H1 (cell line): Measurements from ENCODE around the gene MAGEA8. TPM values are rescaled to one million over a fixed set of nuclear protein-coding genes. Genes with fewer than 3 reads are reported as not detected.

Experiments used
- CTCF ChIA-PET: fragments of 300-600 bp; sonication (Branson Sonifier 250); formaldehyde crosslinking; loops from one replicate; lab custom pipeline; 2021; ENCODE audit not compliant: partially characterized antibody; lab: Charles Lee
- POLR2A ChIA-PET: fragments of 300-600 bp; sonication (Branson Sonifier 250); formaldehyde crosslinking; loops from one replicate; lab custom pipeline; 2021; ENCODE audit warnings: inconsistent platforms; ENCODE audit not compliant: partially characterized antibody; lab: Charles Lee
- DNase-seq, 2 experiments: peaks; one replicate each; pipeline versions ENCODE4 v3.0.0 to v3.0.0-alpha.2; 2010 to 2022; ENCODE audit warnings: low spot score in 2 of 2, low read depth in 1 of 2, mixed read lengths in 1 of 2
- FAIRE-seq: peaks from 2 replicates; lab custom pipeline; 2011; peaks lifted over from hg19 to GRCh38; lab: Jason Lieb, UNC
- H2AFZ ChIP-seq: 2 replicates; pipeline ENCODE4 v1.8.1; 2012; ENCODE audit warnings: low read length, inconsistent platforms
- H2AK5ac ChIP-seq: 2 replicates; pipeline ENCODE4 v1.6.1; 2013; ENCODE audit warnings: low read depth, low read length
- H2BK120ac ChIP-seq: replicated peaks from 2 replicates; pipeline ENCODE3; 2013; ENCODE audit warnings: low read depth, low read length, inconsistent platforms
- H2BK12ac ChIP-seq: 2 replicates; pipeline ENCODE4 v1.6.1; 2013; ENCODE audit warnings: low read depth, low read length
- H2BK15ac ChIP-seq: 2 replicates; pipeline ENCODE4 v1.6.1; 2013; ENCODE audit warnings: low read length
- H2BK20ac ChIP-seq: 2 replicates; pipeline ENCODE4 v1.6.1; 2013; ENCODE audit warnings: low read length
- H2BK5ac ChIP-seq: 2 replicates; pipeline ENCODE4 v1.6.1; 2013; ENCODE audit warnings: low read depth, low read length
- H3K14ac ChIP-seq: 2 replicates; pipeline ENCODE4 v1.6.1; 2013; ENCODE audit warnings: inconsistent platforms; ENCODE audit not compliant: insufficient read length
- H3K18ac ChIP-seq: 2 replicates; pipeline ENCODE4 v1.6.1; 2013; ENCODE audit warnings: low read length; ENCODE audit errors: extremely low read depth
- H3K23ac ChIP-seq: 2 replicates; pipeline ENCODE4 v1.6.1; 2013; ENCODE audit warnings: inconsistent platforms; ENCODE audit not compliant: insufficient read length
- H3K23me2 ChIP-seq: 2 replicates; pipeline ENCODE4 v1.6.1; 2013; ENCODE audit warnings: low read depth, low read length
- H3K27ac ChIP-seq: 2 replicates; pipeline ENCODE4 v1.6.1; 2011; ENCODE audit warnings: low read depth, low read length, inconsistent platforms
- H3K27me3 ChIP-seq, 4 experiments: replicated peaks in 1 of 4; 1 replicate in 1 of 4; 2 replicates in 3 of 4; pipeline versions ENCODE4 v1.6.1 to v1.8.1; 2011 to 2013; ENCODE audit warnings: low read length in 3 of 4, mild to moderate bottlenecking in 3 of 4, inconsistent platforms in 2 of 4, mixed read lengths in 2 of 4, moderate library complexity in 1 of 4; ENCODE audit not compliant: control insufficient read depth in 3 of 4, insufficient read depth in 3 of 4; ENCODE audit errors: extremely low read depth in 1 of 4
- H3K36me3 ChIP-seq, 4 experiments: 2 replicates each; pipeline versions ENCODE4 v1.6.1 to v1.8.1; 2011 to 2013; ENCODE audit warnings: mild to moderate bottlenecking in 4 of 4, low read length in 3 of 4, moderate library complexity in 2 of 4, control low read depth in 1 of 4, inconsistent platforms in 1 of 4; ENCODE audit not compliant: insufficient read depth in 4 of 4, control insufficient read depth in 2 of 4
- H3K4ac ChIP-seq: replicated peaks from 2 replicates; pipeline ENCODE3; 2013; ENCODE audit warnings: low read length, low read depth, mixed read lengths, inconsistent platforms; ENCODE audit not compliant: insufficient read length
- H3K4me1 ChIP-seq, 4 experiments: replicated peaks in 1 of 4; 1 replicate in 1 of 4; 2 replicates in 3 of 4; pipeline versions ENCODE4 v1.6.1 to v1.8.1; 2011 to 2013; ENCODE audit warnings: low read length in 3 of 4, inconsistent platforms in 2 of 4, mixed read lengths in 1 of 4; ENCODE audit not compliant: insufficient read depth in 4 of 4, control insufficient read depth in 3 of 4
- H3K4me2 ChIP-seq, 2 experiments: 2 replicates each; pipeline versions ENCODE4 v1.6.1 to v1.8.1; 2011 to 2013; ENCODE audit warnings: low read depth in 2 of 2, low read length in 2 of 2, control low read depth in 1 of 2, inconsistent platforms in 1 of 2, mild to moderate bottlenecking in 1 of 2; ENCODE audit not compliant: insufficient read depth in 1 of 2
- H3K4me3 ChIP-seq, 4 experiments: fragments of 200-600, 300-600 bp in 1 of 4; sonication (generic), shearing (Covaris generic), sonication (Bioruptor Twin) in 1 of 4; 2 replicates each; pipeline versions ENCODE4 v1.5.1 to v1.8.1; 2011 to 2016; ENCODE audit warnings: low read length in 4 of 4, low read depth in 3 of 4, control low read depth in 2 of 4, inconsistent platforms in 2 of 4, mild to moderate bottlenecking in 2 of 4, mixed read lengths in 1 of 4, moderate library complexity in 1 of 4; ENCODE audit not compliant: insufficient read depth in 2 of 4; ENCODE audit errors: extremely low read depth in 1 of 4
- H3K56ac ChIP-seq: replicated peaks from 2 replicates; pipeline ENCODE3; 2013; ENCODE audit warnings: low read depth, mild to moderate bottlenecking, mixed read lengths, low read length, inconsistent platforms; ENCODE audit not compliant: insufficient read length
- H3K79me1 ChIP-seq: 2 replicates; pipeline ENCODE4 v1.6.1; 2013; ENCODE audit warnings: low read depth, low read length, control low read depth
- H3K79me2 ChIP-seq, 2 experiments: 2 replicates each; pipeline versions ENCODE4 v1.6.1 to v1.8.1; 2012 to 2013; ENCODE audit warnings: low read length in 2 of 2, mild to moderate bottlenecking in 2 of 2, inconsistent platforms in 1 of 2; ENCODE audit not compliant: insufficient read depth in 2 of 2, control insufficient read depth in 1 of 2
- H3K9ac ChIP-seq, 4 experiments: replicated peaks in 1 of 4; 1 replicate in 1 of 4; 2 replicates in 3 of 4; pipeline versions ENCODE4 v1.6.1 to v1.8.1; 2011 to 2013; ENCODE audit warnings: low read depth in 3 of 4, low read length in 3 of 4, control low read depth in 2 of 4, mild to moderate bottlenecking in 2 of 4, moderate library complexity in 2 of 4, inconsistent platforms in 1 of 4; ENCODE audit errors: extremely low read depth in 1 of 4
- H3K9me3 ChIP-seq, 2 experiments: 2 replicates each; pipeline versions ENCODE4 v1.6.1 to v1.8.1; 2012 to 2013; ENCODE audit warnings: mild to moderate bottlenecking in 2 of 2, moderate library complexity in 2 of 2, control low read depth in 1 of 2, inconsistent platforms in 1 of 2, low read depth in 1 of 2, low read length in 1 of 2, mixed read lengths in 1 of 2; ENCODE audit not compliant: insufficient read depth in 2 of 2
- H4K20me1 ChIP-seq, 2 experiments: replicated peaks in 1 of 2; 2 replicates each; pipeline versions ENCODE3 to v1.8.1; 2011 to 2013; ENCODE audit warnings: inconsistent platforms in 2 of 2, low read length in 2 of 2, mild to moderate bottlenecking in 1 of 2; ENCODE audit not compliant: insufficient read depth in 2 of 2, control insufficient read depth in 1 of 2
- H4K5ac ChIP-seq: 2 replicates; pipeline ENCODE4 v1.6.1; 2013; ENCODE audit warnings: low read length, low read depth, mixed read lengths, inconsistent platforms; ENCODE audit not compliant: insufficient read length
- H4K8ac ChIP-seq: 2 replicates; pipeline ENCODE4 v1.8.0; 2013; ENCODE audit warnings: mild to moderate bottlenecking, moderate library complexity, low read length, inconsistent platforms; ENCODE audit not compliant: insufficient read depth; ENCODE audit errors: extremely low read depth
- H4K91ac ChIP-seq: replicated peaks from 2 replicates; pipeline ENCODE3; 2013; ENCODE audit warnings: low read length, mixed read lengths, inconsistent platforms; ENCODE audit not compliant: insufficient read length
- ATF3 ChIP-seq: IDR thresholded peaks from 2 replicates; pipeline ENCODE4 v1.6.1; 2011; ENCODE audit warnings: low read depth, mild to moderate bottlenecking, low read length; ENCODE audit not compliant: insufficient read depth
- CREB1 ChIP-seq: IDR thresholded peaks from 2 replicates; pipeline ENCODE4 v1.6.1; 2012; ENCODE audit warnings: inconsistent platforms
- EP300 ChIP-seq, 2 experiments: IDR thresholded peaks; 1 replicate in 1 of 2; 2 replicates in 1 of 2; pipeline ENCODE4 v1.6.1; 2011 to 2012; ENCODE audit warnings: low read depth in 2 of 2, low read length in 2 of 2, mild to moderate bottlenecking in 2 of 2, borderline replicate concordance in 1 of 2, inconsistent platforms in 1 of 2, moderate library complexity in 1 of 2
- KDM5A ChIP-seq: fragments of 200-600 bp; IDR thresholded peaks from 2 replicates; pipeline ENCODE4 v1.7.1; 2012; ENCODE audit warnings: mild to moderate bottlenecking, low read length, inconsistent platforms, mixed read lengths
- RFX5 ChIP-seq: IDR thresholded peaks from 2 replicates; pipeline ENCODE4 v1.6.1; 2011; ENCODE audit warnings: low read depth, low read length, improper control_type of control experiment, borderline replicate concordance
- RNF2 ChIP-seq: fragments of 200-900, 300-1000 bp; sonication (generic); IDR thresholded peaks from 2 replicates; pipeline ENCODE4 v1.7.1; 2016; ENCODE audit warnings: borderline replicate concordance, low read depth, mild to moderate bottlenecking, antibody characterized with exemption, low read length; ENCODE audit not compliant: poor library complexity, severe bottlenecking; ENCODE audit errors: missing control alignments
- SP1 ChIP-seq: IDR thresholded peaks from 2 replicates; pipeline ENCODE4 v1.6.1; 2011; ENCODE audit warnings: low read depth, low read length
- SP4 ChIP-seq: IDR thresholded peaks from 2 replicates; pipeline ENCODE4 v1.6.1; 2012; ENCODE audit warnings: low read length, inconsistent platforms
- TAF7 ChIP-seq: optimal IDR thresholded peaks from 2 replicates; pipeline ENCODE3; 2011; ENCODE audit warnings: low read depth, mild to moderate bottlenecking, inconsistent platforms, low read length, moderate library complexity, borderline replicate concordance
- TCF12 ChIP-seq: IDR thresholded peaks from 2 replicates; pipeline ENCODE4 v1.6.1; 2011; ENCODE audit warnings: low read depth, mild to moderate bottlenecking, low read length
- USF2 ChIP-seq: IDR thresholded peaks from 2 replicates; pipeline ENCODE4 v1.6.1; 2011; ENCODE audit warnings: low read length, improper control_type of control experiment
- ZNF274 ChIP-seq: IDR thresholded peaks from 2 replicates; pipeline ENCODE4 v1.7.0; 2012; ENCODE audit warnings: low read length, borderline replicate concordance; ENCODE audit errors: extremely low read depth
- polyA plus RNA-seq, 7 experiments: library from polyadenylated mRNA; depleted of rRNA in 3 of 7; stranded (reverse) in 5 of 7; unstranded in 2 of 7; fragments of >200 nt in 5 of 7; fragments of 200-250 nt in 2 of 7; gene quantifications; 1 replicate in 5 of 7; 2 replicates in 1 of 7; 4 replicates in 1 of 7; pipeline versions ENCODE4 v1.2.1 to v1.2.3, GENCODE V29; 2011 to 2013; ENCODE audit warnings: missing spikeins in 2 of 7, mixed read lengths in 2 of 7
- total RNA-seq: library from RNA; stranded (reverse); fragmentation: NEBNext Ultra II Directional; extraction: Animal tissue kit (Norgen Biotek cat#: 25700); gene quantifications from 2 replicates; pipeline ENCODE4 v1.2.1, GENCODE V29; 2021

Gene MAGEA8
- total and polyA plus RNA-seq, 2 of the 8 experiments (the other 6 are each of a cell fraction or from before 2014, with no cell fraction given), result not detected

GRCh38 chrX:149837167-149837566, 43.8 kb upstream of the MAGEA8 start:
- Histone ChIP-seq H4K91ac (no peak overlapping the region), H3K56ac (no peak overlapping the region), H3K9ac (no peak overlapping the region), H3K27ac (no peak overlapping the region), H3K27me3 (no peaks in the 10 kb centered on the region), H3K18ac (no peak overlapping the region), H3K23ac (no peak overlapping the region), H2AK5ac (no peak overlapping the region), H3K23me2 (no peaks in the 10 kb centered on the region), H2BK20ac (no peak overlapping the region), H2BK5ac (no peak overlapping the region), H4K20me1 (no peaks in the 10 kb centered on the region), H2BK15ac (no peak overlapping the region), H3K79me1 (no peaks in the 10 kb centered on the region), H2BK12ac (no peak overlapping the region), H4K5ac (no peak overlapping the region), H3K79me2 (no peaks in the 10 kb centered on the region), H2BK120ac (no peak overlapping the region), H3K9me3 (peaks cover 8 to 12% of the 10 kb centered on the region in 2 experiments), H4K8ac (no peak overlapping the region), H3K36me3 (peaks cover 0 to 3% (median 0%) of the 10 kb centered on the region in 4 experiments; a peak in 1 of 8 replicates), H3K4ac (no peak overlapping the region), H2AFZ (no peak overlapping the region), H3K4me1 (peaks cover 0 to 7% (median 0%) of the 10 kb centered on the region in 4 experiments; a peak in 4 of 7 replicates), H3K4me2 (peak overlapping the region; percentile 38 to 41; a peak in 3 of 4 replicates), H3K14ac (no peak overlapping the region), H3K4me3 (peak overlapping the region in 1 of 4 experiments; percentile 33; a peak in 2 of 8 replicates)
- FAIRE-seq (peak; percentile 91), DNase-seq (no peak)
- CTCF ChIA-PET, result interaction anchor here (1.1 kb wide), 1 partner anchor 34 kb away, joined by 3 read pairs; no protein-coding TSS in a partner anchor
- POLR2A ChIA-PET, result no interaction called here
- TF ChIP-seq SP4 (no peak), ZNF274 (no peak), TCF12 (no peak), RFX5 (no peak), ATF3 (no peak), SP1 (no peak), CREB1 (no peak), EP300 (IDR thresholded peaks at IDR 0.05; ENCODE audit: borderline replicate concordance in 1 of 2, low read depth in 2 of 2, low read length in 2 of 2) (no peak), TAF7 (no peak), KDM5A (no peak), RNF2 (no peak), USF2 (no peak)
